Dedifferentiated amniotic fluid mesenchymal stem cell (primary cell): ENCODE measurements around the gene USP38.
"Not testable (repeated sequence)": the region's sequence is repeated elsewhere in the genome, so short reads cannot be mapped to it uniquely, and the experiment has no call there.

Source experiments
- DNase-seq: peaks from one replicate; pipeline ENCODE4 v3.0.0-alpha.2; 2016; ENCODE audit errors: extremely low spot score

The USP38 gene

GRCh38 chr4:143184503-143185252, at the start of gene USP38:
TSS of gene USP38 (plus strand) at chr4:143184917. CDS start at chr4:143185451, 534 bp downstream.
- peak; percentile 96 for DNase-seq

- no peak for DNase-seq
Observed at GRCh38 chr4:143135358-143135757, 49.4 kb upstream of the USP38 start.

- no peak for DNase-seq
Observed at GRCh38 chr4:143140696-143141095, 44.0 kb upstream of the USP38 start.

- no peak for DNase-seq
Observed at GRCh38 chr4:143148521-143148920, 36.2 kb upstream of the USP38 start.

GRCh38 chr4:143156853-143157252, 27.9 kb upstream of the USP38 start:
- DNase-seq = no peak

GRCh38 chr4:143163614-143164013, 21.1 kb upstream of the USP38 start:
- no peak for DNase-seq

- not testable (repeated sequence) for DNase-seq
Observed at GRCh38 chr4:143166722-143167121, 18.0 kb upstream of the USP38 start.

GRCh38 chr4:143178923-143179322, 5.8 kb upstream of the USP38 start:
- DNase-seq = no peak

GRCh38 chr4:143183513-143184216, 1.1 kb upstream of the USP38 start:
- no peak for DNase-seq

GRCh38 chr4:143184217-143184502, 557 bp upstream of the USP38 start:
- no peak for DNase-seq

GRCh38 chr4:143185253-143186107, 763 bp downstream of the USP38 start:
- DNase-seq = no peak

- DNase-seq = no peak
Observed at GRCh38 chr4:143186212-143186611, 1.5 kb downstream of the USP38 start.

GRCh38 chr4:143186649-143187048, 1.9 kb downstream of the USP38 start:
- DNase-seq = no peak

- no peak for DNase-seq
Observed at GRCh38 chr4:143188136-143189088, 3.7 kb downstream of the USP38 start.

- DNase-seq = no peak
Observed at GRCh38 chr4:143189528-143189927, 4.8 kb downstream of the USP38 start.

GRCh38 chr4:143195581-143195980, 10.9 kb downstream of the USP38 start:
- no peak for DNase-seq

GRCh38 chr4:143196323-143196722, 11.6 kb downstream of the USP38 start:
- DNase-seq = no peak

- no peak for DNase-seq
Observed at GRCh38 chr4:143199503-143199902, 14.8 kb downstream of the USP38 start.

- DNase-seq = peak; percentile 47
Observed at GRCh38 chr4:143202824-143203223, 18.1 kb downstream of the USP38 start.

- no peak for DNase-seq
Observed at GRCh38 chr4:143203577-143203976, 18.9 kb downstream of the USP38 start.

GRCh38 chr4:143207555-143207954, 22.8 kb downstream of the USP38 start:
- DNase-seq = no peak
